ENCODE data around the gene PODXL.
"Not testable (repeated sequence)": the region's sequence is repeated elsewhere in the genome, so short reads cannot be mapped to it uniquely, and the experiment has no call there.

Gene PODXL

GRCh38 chr7:131507592-131508331, 48.7 kb downstream of the PODXL start:
- peak; percentile 56 for DNase-seq

DNA sequence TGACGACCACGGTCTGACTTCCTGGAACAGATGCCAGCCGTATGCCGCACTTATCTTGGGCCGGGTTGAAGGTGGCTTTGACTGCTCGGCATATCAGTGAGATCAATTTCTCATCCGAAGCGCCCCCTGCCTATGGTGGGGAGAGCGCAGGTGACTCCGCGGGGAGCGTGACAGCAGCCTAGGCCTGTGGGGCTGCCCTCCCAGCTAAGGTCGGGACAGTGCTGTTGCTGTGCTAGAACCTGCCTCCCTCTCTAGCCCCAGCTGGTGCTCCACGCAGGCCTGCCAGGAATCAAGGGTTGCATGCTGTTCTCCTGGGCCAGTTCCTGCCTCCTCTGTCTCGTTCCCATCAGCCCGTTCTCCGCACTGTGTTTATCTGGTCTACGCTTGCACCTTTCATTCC, 49.8 kb downstream of the PODXL start:
- no peak for DNase-seq

DNA sequence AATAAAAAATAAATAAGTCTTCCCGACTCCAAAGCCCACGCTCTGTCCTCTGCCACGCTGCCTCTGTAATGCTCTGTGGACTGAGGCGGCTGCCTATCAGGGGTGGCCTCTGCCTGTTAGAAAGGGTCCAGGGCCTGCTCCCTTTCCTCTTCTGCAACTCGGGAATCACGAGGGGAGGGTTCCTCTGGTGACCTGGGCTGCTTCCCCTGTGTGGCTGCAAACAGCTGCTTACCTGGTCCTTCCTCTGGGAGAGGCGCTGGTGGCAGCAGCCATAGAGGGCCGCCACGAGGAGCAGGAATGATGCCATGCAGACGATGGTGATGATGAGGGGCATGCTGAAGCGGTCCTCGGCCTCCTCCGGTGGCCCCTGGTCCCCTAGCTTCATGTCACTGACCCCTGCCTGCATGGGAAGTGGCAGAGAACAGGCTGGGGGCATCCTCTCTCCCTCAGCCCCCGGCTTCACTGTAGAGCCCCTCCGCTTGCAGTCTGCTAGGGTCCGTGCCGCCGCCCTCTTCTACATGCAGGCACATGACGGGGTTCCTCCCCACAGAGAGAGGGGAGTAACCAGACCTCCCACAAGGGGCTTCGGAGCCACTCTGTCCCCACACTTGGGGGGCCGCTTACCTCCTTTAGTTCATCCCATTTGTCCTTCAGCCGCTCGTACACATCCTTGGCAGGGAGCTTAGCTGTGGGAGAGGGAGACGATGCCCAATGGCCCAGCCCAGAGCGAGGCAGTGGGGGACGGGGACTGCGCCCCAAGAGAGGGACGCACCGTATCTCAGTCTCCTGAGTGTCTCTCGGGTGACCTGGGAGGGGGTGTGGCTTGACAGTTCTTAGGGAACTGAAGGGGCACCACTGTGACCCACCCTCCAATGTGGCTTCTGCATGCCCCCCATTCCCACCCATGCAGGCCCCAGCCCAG, 50.5 kb downstream of the PODXL start:
- no peak for DNase-seq

GRCh38 chr7:131505037-131505620, 51.3 kb downstream of the PODXL start:
- DNase-seq: not testable (repeated sequence)

DNA sequence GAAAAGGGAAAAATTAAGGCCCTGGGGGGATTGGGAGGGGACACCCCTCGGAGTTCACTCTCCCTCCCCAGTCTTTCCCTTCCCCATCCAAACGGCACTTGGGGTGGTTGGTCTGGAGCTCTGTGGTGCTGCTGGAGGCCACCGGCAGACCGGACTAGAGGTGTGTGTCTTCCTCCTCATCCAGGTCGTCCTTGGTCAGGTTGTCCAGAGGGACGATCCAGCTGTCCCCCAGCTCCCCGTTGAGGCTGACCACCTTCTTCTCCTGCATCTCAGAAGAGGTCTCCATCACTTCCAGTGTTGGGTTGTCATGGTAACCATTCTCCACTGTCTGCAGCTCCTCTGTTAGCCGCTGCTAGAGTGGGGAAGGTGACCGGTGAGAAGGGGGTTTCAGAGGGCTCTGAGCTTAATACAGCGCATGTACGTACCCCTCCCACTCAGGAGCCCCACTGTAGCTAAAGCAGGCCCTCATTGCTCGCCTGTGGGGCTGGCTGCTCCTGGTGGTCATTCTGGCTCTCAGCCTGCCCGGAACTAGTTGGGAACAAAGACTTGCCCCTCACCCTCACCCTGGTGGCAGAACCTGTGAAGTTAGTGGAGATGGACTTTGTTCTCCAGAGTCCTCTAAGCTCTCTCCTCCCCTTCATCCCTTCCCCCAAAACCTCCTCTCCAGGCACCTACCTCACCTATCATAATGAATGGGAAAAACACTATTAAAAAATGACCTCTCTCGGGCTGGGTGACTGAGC, 52.1 kb downstream of the PODXL start:
- DNase-seq: no peak

GRCh38 chr7:131503639-131504038, 52.8 kb downstream of the PODXL start:
- DNase-seq: no peak

DNA sequence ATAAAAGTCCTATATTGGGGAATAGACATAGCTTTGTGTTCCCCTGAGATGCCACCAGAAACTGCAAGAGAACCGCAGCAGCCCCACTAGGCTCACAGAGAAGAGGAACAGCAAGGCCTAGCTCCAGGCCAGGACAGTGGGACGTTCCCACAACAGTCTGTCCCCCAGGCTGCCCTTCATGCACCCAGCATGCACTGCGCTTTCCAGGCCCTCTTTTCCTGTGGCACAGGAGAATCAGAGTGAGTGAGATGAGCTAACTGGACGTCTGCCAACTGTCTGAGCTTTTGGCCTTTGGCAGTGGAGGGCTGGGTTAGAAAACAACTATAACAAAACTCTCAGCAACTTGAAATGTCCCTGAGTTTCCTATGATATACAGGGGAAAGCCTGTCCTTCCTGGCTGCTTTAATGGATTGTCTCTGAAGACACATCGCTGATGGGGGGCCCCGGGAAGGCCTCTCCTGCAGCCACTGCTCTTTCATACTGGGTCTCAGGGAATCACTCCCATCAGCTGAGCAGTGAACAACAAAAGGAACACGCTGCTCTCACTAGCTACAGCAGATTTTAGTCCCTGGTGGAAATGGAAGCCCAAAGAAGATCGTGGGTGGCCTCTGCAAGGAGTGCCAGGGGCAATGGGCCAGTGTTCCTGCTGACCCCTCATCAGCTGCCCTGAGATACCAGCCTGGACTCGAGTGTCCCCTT, 53.5 kb downstream of the PODXL start:
- peak; percentile 27 for DNase-seq

- DNase-seq: no peak
Measured at GRCh38 chr7:131501930-131502685, 54.3 kb downstream of the PODXL start.

- peak; percentile 47 for DNase-seq
Measured at GRCh38 chr7:131501422-131501821, 55.0 kb downstream of the PODXL start.

GRCh38 chr7:131500357-131500756, 56.1 kb downstream of the PODXL start:
- DNase-seq: no peak

- no peak for DNase-seq
Measured at GRCh38 chr7:131499801-131500200, 56.6 kb downstream of the PODXL start.

DNA sequence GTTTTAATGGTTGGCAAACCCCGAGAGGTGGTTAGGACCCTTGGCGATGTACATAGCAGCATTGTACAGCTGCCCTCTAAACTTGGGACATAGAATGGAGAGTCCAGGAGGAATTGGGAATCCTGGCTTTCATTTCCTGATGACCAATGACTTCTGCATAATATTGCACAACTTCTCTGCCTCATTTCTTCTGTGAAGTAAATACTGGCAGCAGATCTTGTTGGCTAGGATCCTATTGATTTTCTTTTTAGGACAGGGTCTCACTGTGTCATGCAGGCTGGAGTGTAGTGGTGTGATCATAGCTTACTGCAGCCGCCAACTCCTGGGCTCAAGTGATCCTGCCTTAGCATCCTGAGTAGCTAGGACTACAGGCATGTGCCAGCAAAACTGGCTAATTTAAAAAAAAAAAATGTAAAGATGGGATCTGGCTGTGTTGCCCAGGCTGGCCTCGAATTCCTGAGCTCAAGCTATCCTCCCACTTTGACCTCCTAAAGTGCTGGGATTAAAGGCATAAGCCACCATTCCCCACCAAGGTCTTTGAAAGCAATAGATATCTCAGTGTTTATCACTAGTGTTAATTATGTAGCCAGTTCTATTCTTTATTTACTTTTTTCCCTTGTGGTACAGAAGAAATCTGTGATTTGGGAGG, 58.1 kb downstream of the PODXL start:
- DNase-seq: peak; percentile 33

DNA sequence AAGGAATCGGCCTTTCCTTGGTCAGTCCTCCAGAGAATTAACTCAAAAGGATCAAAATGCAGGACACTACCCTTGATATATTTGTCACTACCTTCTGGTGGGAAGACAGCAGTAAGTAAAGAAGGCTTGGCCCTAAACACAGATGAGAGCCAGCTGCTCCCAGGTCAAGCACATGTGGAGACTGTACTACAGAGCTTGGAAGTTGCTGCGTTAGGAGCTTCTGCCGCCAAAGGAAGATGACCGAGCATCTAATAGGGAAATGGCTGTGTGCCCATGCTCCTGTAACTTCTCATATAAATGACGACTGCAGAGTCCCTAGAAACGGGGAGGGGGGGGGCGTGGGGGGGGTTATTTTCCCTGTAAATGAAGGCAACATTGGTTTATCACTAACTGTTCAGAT, 59.0 kb downstream of the PODXL start:
- no peak for DNase-seq

GRCh38 chr7:131495669-131496498, 60.5 kb downstream of the PODXL start:
- DNase-seq: no peak

- DNase-seq: no peak
Measured at GRCh38 chr7:131494182-131494581, 62.2 kb downstream of the PODXL start.

- DNase-seq: no peak
Measured at GRCh38 chr7:131493581-131493980, 62.8 kb downstream of the PODXL start.

- DNase-seq: no peak
Measured at GRCh38 chr7:131493081-131493480, 63.3 kb downstream of the PODXL start.

- no peak for DNase-seq
Measured at GRCh38 chr7:131489881-131490280, 66.5 kb downstream of the PODXL start.

DNA sequence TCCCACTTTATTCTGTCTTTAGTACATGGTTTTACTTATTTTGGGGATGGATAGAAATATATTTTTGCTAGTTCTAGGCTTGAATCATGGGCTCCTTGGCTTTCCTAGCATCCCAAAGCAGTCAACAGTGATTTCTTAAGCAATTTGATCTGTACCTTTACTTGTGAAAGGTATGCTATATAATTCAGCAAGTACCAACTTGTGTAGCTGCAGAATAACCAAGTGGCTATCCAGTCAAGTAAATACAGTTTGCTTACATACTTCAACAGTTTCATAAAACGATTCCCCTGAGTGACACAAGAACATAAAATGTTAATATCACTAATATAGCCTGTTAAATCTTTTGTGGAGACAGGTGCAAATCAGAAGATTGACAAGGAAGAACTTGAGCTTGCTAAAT, 67.2 kb downstream of the PODXL start:
- DNase-seq: no peak

- peak; percentile 15 for DNase-seq
Measured at GRCh38 chr7:131488361-131488760, 68.1 kb downstream of the PODXL start.
